ENCODE results near the gene KLHL15. TPM values are rescaled to one million over a fixed set of nuclear protein-coding genes. Genes with fewer than 3 reads are reported as not detected.
"Not testable (repeated sequence)": the region's sequence is repeated elsewhere in the genome, so short reads cannot be mapped to it uniquely, and the experiment has no call there.

The KLHL15 gene
- total and polyA plus RNA-seq, 9 donors: 3.7 to 19.2 (median 12.6) TPM

DNA sequence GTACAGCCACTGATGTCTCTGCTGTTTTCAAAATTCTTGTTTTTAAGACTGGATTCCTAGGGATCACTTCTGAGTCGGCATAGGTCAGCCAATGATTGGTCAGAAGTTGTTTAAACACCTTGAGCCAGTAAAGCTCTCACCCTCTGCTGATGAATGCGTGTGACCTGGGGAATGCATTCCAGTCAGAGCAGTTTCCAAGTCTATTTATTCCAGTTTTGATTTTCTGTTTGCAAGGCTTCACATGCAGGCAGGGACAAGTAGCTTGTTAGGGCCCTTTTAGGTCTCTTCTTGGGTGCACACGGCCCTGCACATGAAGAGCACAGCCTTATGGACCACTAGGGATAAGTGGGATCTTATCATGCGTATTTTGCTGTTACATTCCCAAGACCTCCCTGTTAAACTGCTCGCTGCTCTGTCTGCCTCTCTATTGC lies 47.0 kb downstream of the KLHL15 start:
- H3K27me3 ChIP-seq: no peaks in the 10 kb centered on the region
- TF ChIP-seq POLR2A (IDR thresholded peaks at IDR 0.05) (no peak), EP300 (IDR thresholded peaks at IDR 0.05) (no peak)
- TF ChIP-seq, protein P1, sequence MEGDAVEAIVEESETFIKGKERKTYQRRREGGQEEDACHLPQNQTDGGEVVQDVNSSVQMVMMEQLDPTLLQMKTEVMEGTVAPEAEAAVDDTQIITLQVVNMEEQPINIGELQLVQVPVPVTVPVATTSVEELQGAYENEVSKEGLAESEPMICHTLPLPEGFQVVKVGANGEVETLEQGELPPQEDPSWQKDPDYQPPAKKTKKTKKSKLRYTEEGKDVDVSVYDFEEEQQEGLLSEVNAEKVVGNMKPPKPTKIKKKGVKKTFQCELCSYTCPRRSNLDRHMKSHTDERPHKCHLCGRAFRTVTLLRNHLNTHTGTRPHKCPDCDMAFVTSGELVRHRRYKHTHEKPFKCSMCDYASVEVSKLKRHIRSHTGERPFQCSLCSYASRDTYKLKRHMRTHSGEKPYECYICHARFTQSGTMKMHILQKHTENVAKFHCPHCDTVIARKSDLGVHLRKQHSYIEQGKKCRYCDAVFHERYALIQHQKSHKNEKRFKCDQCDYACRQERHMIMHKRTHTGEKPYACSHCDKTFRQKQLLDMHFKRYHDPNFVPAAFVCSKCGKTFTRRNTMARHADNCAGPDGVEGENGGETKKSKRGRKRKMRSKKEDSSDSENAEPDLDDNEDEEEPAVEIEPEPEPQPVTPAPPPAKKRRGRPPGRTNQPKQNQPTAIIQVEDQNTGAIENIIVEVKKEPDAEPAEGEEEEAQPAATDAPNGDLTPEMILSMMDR (IDR thresholded peaks at IDR 0.05): no peak
- WGBS, 3 donors: 38 to 42% (median 39%) methylated on average over 5 of the region's 5 CpGs
- no peak overlapping the region for H3K4me3 ChIP-seq
- peaks cover 2% of the 10 kb centered on the region for H3K4me1 ChIP-seq (ENCODE audit: insufficient read depth)
- intact Hi-C loops (cut with DNase I): no loop called here
- no peak for DNase-seq
- H3K36me3 ChIP-seq: no peaks in the 10 kb centered on the region
- no peaks in the 10 kb centered on the region for H3K9me3 ChIP-seq
- H3K27ac ChIP-seq: no peak overlapping the region

DNA sequence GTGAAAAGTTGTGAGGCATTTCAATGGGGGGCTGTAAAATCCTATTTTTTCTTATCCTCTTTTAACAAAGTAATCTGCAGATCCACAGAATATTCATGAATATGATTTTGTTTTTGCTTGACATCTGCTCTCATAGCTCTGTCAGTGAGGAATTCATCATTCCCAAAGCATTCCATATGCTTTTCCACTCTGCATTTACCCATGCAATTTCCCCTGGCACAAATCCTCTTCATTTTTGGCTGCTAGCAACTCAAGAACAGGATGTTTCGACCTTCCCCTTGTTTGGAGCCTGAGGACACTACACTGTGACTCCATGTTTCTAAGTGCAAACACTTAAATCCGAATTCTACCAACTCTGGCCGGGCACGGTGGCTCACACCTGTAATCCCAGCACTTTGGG lies 48.5 kb downstream of the KLHL15 start:
- DNase-seq: no peak
- Histone ChIP-seq H3K36me3 (no peaks in the 10 kb centered on the region), H3K27ac (no peak overlapping the region), H3K27me3 (no peaks in the 10 kb centered on the region), H3K9me3 (no peaks in the 10 kb centered on the region), H3K4me1 (ENCODE audit: insufficient read depth) (peaks cover 2% of the 10 kb centered on the region), H3K4me3 (no peak overlapping the region)
- no peak for TF ChIP-seq EP300 (IDR thresholded peaks at IDR 0.05)
- TF ChIP-seq, protein P1 (IDR thresholded peaks at IDR 0.05): no peak
- TF ChIP-seq POLR2A (IDR thresholded peaks at IDR 0.05): no peak
- intact Hi-C loops (cut with DNase I): no loop called here
- WGBS, 3 donors: 51 to 73% (median 63%) methylated on average over 4 of the region's 4 CpGs

DNA sequence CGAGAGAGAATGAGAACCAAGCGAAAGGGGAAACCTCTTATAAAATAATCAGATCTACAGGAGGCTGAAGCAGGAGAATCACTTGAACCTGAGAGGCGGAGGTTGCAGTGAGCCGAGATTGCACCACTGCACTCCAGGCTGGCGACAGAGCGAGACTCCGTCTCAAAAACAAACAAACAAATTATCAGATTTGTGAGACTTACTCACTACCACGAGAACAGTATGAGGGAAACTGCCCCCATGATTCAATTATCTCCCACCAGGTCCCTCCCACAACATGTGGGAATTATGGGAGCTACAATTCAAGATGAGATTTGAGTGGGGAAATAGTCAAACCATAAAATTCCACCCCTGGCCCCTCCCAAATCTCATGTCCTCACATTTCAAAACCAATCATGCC lies 61.4 kb downstream of the KLHL15 start:
- H3K4me1 ChIP-seq (ENCODE audit: insufficient read depth); H3K27ac ChIP-seq; H3K4me3 ChIP-seq; DNase-seq; H3K27me3 ChIP-seq; H3K9me3 ChIP-seq; H3K36me3 ChIP-seq; intact Hi-C loops (cut with DNase I): not testable (repeated sequence)
- 81 to 86% (median 85%) methylated on average over 8 of the region's 8 CpGs for WGBS, 3 donors

DNA sequence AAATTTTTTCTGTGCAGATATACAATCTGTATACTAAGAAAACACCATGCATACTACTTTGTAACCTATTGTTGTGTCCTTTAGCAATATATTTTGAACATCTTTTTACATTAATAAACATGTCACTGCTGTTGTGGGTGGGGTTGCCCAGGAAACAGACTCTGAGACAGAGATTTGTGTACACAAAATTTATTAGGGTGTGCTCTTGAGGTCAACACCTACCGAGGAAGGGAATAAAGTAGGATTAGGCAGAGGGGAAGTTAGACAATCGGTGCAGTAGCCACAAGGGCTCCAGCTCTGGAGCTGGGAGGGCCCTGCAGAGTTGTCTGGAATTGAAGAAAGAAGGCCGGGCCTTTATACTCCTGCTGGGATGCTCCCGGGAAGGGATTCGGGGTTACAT lies 62.8 kb downstream of the KLHL15 start:
- H3K27ac ChIP-seq: no peak overlapping the region
- TF ChIP-seq EP300 (IDR thresholded peaks at IDR 0.05) (no peak), POLR2A (IDR thresholded peaks at IDR 0.05) (no peak)
- TF ChIP-seq, protein P1 (IDR thresholded peaks at IDR 0.05): no peak
- H3K27me3 ChIP-seq: no peaks in the 10 kb centered on the region
- H3K36me3 ChIP-seq: no peaks in the 10 kb centered on the region
- no peaks in the 10 kb centered on the region for H3K4me1 ChIP-seq (ENCODE audit: insufficient read depth)
- intact Hi-C loops (cut with DNase I): no loop called here
- no peak for DNase-seq
- 62 to 70% (median 64%) methylated on average over 5 of the region's 5 CpGs for WGBS, 3 donors
- H3K4me3 ChIP-seq: no peak overlapping the region
- H3K9me3 ChIP-seq: no peaks in the 10 kb centered on the region

DNA sequence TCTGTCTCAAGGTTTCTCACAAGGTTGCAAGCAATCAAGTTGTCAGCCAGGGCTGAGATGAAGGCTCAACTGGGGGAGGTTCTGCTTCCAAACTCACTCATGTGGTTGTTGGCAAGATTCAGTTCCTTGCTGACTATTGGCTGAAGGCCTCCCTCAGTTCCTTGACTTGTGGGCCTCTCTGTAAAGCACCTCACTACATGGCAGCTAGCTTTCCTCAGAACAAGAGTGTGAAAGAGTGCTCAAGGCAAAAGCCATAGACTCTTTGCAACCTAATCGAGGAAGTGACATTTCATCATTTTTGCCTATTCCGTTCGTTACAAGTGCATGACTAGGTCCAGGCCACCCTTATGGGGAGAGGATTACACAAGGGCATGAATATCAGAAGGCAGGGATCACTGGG lies 67.2 kb downstream of the KLHL15 start:
- TF ChIP-seq EP300 (IDR thresholded peaks at IDR 0.05) (no peak), POLR2A (IDR thresholded peaks at IDR 0.05) (no peak)
- TF ChIP-seq, protein P1 (IDR thresholded peaks at IDR 0.05): no peak
- WGBS, 3 donors: 85 to 93% (median 90%) methylated on average over 3 of the region's 3 CpGs
- no peaks in the 10 kb centered on the region for H3K36me3 ChIP-seq
- H3K4me1 ChIP-seq (ENCODE audit: insufficient read depth): no peaks in the 10 kb centered on the region
- no peaks in the 10 kb centered on the region for H3K27me3 ChIP-seq
- DNase-seq: no peak
- intact Hi-C loops (cut with DNase I): no loop called here
- no peaks in the 10 kb centered on the region for H3K9me3 ChIP-seq
- H3K4me3 ChIP-seq: no peak overlapping the region
- no peak overlapping the region for H3K27ac ChIP-seq
